ENCODE data around the gene FAM217A.
A peak's percentile ranks its signal among the peaks of the same experiment; 100 is the strongest.

The FAM217A gene

DNA sequence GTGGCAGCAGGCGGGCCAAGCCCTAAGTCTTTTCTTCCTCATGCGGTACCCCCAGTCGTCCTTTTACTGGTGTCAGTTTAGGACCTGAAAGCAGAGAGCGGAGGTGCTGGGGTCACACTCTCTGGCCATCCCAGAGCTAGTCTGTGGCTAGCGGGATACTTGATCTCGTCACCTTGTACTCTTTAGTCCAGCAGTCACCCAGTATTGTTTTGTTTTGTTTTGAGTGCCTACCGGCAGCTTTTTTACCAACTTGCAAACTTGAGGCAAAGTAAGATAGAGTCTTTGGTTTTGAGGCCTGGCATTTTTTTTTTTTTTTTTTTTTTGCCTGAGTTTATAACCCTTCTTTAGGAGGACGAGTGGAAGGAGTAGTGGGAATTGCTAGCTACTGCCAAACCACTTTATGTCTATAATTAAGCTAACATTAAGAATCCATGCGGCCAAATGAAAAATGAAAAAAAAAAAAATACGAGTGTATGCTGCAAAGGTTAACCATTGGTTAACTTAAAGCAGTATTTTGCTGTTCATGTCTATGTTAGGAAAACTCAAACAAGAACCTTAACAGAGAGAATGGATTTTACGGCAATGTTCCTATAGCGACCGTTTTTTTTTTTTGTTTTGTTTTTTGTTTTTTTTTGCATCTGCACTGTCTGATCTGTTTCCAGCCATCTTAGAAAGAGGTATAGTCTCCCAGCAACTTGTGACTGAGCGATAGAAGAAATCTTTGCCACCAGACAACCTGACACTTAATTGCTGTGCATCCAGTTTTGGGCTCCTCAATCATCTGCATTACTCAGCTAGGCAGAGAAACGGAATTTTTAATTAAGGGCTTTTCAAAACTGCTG is 56.9 kb downstream of the FAM217A start:
- no peak for DNase-seq (ENCODE audit: low read depth in 2 of 2)

DNA sequence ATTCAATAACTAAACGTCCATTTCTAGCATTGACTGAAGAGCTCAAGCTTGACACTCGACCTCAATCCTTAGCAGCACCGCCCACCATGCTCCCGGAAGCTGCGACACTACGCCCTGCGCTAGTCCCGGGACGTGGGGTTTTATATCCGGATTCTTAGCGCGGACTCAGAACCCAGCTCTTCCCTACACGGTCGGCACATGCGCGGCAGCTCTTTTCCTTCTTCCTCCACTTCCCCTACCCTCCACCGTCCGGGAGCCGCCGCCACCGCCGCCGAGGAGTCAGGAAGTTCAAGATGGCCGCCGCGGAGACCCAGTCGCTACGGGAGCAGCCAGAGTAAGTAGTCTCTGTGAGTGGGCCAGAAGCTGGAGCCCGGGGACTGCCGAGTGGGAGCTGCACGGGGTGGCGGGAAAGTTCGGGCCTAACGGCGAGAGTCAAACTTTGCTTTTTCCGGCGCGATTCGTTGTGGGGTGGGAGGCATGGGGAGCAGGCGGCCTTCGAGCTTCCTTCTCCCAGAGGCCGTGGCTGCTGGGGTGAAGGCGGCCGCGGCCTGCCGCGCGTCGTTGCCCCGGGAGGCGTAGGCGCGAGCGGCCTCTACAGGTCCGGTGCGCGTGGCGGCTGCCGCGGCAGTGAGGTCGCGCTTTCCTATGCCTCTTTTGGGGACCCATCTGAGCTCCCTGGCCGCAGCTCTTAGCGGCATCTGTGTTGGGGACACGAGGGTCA is 57.6 kb downstream of the FAM217A start:
- peak; percentile 57 to 68 for DNase-seq (ENCODE audit: low read depth in 2 of 2)

DNA sequence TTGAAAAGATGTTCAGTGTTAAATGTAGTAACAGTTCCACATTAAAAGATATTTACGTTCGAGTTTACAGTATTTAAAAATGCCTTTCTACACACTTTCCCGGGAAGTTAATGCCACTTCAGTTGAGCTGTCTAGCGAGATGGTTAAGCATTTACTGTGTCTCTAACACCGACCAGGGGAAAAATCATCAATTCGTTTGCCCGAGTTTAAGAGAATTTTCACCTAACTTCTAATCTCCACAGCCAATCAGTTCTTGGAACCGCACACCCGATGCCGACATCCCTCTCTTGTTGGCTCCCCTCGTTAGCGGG is 58.2 kb downstream of the FAM217A start:
- no peak for DNase-seq (ENCODE audit: low read depth in 2 of 2)

DNA sequence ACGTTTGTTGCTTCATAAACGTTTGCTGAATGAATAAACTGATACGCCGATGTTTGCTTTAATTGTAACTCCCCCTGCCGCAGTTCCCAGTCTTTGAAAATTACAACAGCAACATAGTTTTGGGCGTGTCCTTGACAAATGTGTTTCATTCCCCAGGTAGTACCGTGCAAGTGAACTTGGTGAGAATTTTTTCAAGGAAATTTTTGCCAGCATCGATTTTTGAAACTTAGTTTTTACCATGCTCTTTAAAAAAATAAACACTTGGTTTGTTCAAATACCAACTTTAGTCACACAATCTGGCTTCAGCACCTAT is 60.1 kb downstream of the FAM217A start:
- DNase-seq (ENCODE audit: low read depth in 2 of 2) = no peak

All from stimulated activated CD4-positive, alpha-beta T cell treated with anti-CD3 and anti-CD28 coated beads, Interleukin-1b, Interleukin-23, amount 100 ng/mL, for 1 hour (primary cell).